Gastroesophageal sphincter (tissue), 3 donors: ENCODE data around the gene SIRPA.

Experiments used
- CTCF ChIP-seq, 4 experiments: fragments of 200-600 bp in 2 of 4; fragments of 450-650 bp in 2 of 4; sonication (generic) in 1 of 4; IDR thresholded peaks; one replicate each; pipeline ENCODE4 v1.5.1; 2017 to 2019; ENCODE audit warnings: antibody characterized with exemption in 4 of 4, mild to moderate bottlenecking in 2 of 4, moderate library complexity in 2 of 4
- EP300 ChIP-seq: sonication (generic); formaldehyde crosslinking; IDR thresholded peaks from one replicate; pipeline ENCODE4 v1.6.1; 2017; ENCODE audit warnings: antibody characterized with exemption, mild to moderate bottlenecking

- TF ChIP-seq CTCF (IDR thresholded peaks at IDR 0.05) (no peak), EP300 (no peak)
These were observed 19.4 kb upstream of the SIRPA start for GRCh38 chr20:1875762-1876161.
